Large intestine (tissue), 3 donors: Measurements from ENCODE around the gene MIB1. TPM values are rescaled to one million over a fixed set of nuclear protein-coding genes. Genes with fewer than 3 reads are reported as not detected.

Experiments used
- DNase-seq, 2 donors: peaks; one replicate each; pipeline versions ENCODE4 v3.0.0 to v3.0.0-alpha.2; 2013
- H3K27ac ChIP-seq: one replicate; pipeline ENCODE4 v1.5.1; 2013; ENCODE audit warnings: low read length
- H3K27me3 ChIP-seq: 2 replicates; pipeline ENCODE4 v1.6.1; 2013; ENCODE audit warnings: low read length; ENCODE audit not compliant: control insufficient read depth, insufficient read depth
- H3K36me3 ChIP-seq: 2 replicates; pipeline ENCODE4 v1.6.1; 2013; ENCODE audit warnings: low read length; ENCODE audit not compliant: control insufficient read depth, insufficient read depth
- H3K4me1 ChIP-seq: one replicate; pipeline ENCODE4 v1.6.1; 2013; ENCODE audit warnings: low read length; ENCODE audit not compliant: control insufficient read depth, insufficient read depth
- H3K4me3 ChIP-seq: one replicate; pipeline ENCODE4 v1.5.1; 2013; ENCODE audit warnings: low read length
- H3K9me3 ChIP-seq: one replicate; pipeline ENCODE4 v1.6.1; 2013; ENCODE audit warnings: mild to moderate bottlenecking, low read depth, low read length, moderate library complexity; ENCODE audit not compliant: control insufficient read depth
- WGBS: methylation state at CpG from one replicate; pipeline ENCODE4 v1.1.5; 2013; ENCODE audit warnings: low lambda C conversion rate; ENCODE audit not compliant: insufficient coverage; 5-methylcytosine and 5-hydroxymethylcytosine counted together
- polyA plus RNA-seq: library from polyadenylated mRNA; unstranded; fragments of 120-200 nt; gene quantifications from one replicate; pipeline ENCODE4 v1.2.1, GENCODE V29; 2013

The MIB1 gene
- polyA plus RNA-seq, 1 donor: 25.4 TPM

- H3K9me3 ChIP-seq: no peaks in the 10 kb centered on the region
- H3K27ac ChIP-seq: no peak overlapping the region
- no peaks in the 10 kb centered on the region for H3K4me1 ChIP-seq
- 75% methylated on average over 1 of the region's 5 CpGs for WGBS
- peaks cover 33% of the 10 kb centered on the region for H3K36me3 ChIP-seq
- no peak for DNase-seq
- H3K27me3 ChIP-seq: no peaks in the 10 kb centered on the region
- no peak overlapping the region for H3K4me3 ChIP-seq
Measured at GRCh38 chr18:21864386-21864785, 123.8 kb downstream of the MIB1 start.

GRCh38 chr18:21865043-21865442, 124.5 kb downstream of the MIB1 start:
- H3K36me3 ChIP-seq: peaks cover 30% of the 10 kb centered on the region
- no peaks in the 10 kb centered on the region for H3K4me1 ChIP-seq
- no peak for DNase-seq
- H3K27me3 ChIP-seq: no peaks in the 10 kb centered on the region
- no CpG with 5 or more reads among the region's 2 CpGs for WGBS
- H3K4me3 ChIP-seq: no peak overlapping the region
- H3K27ac ChIP-seq: no peak overlapping the region
- no peaks in the 10 kb centered on the region for H3K9me3 ChIP-seq

- WGBS: 100% methylated on average over 1 of the region's 4 CpGs
- H3K27ac ChIP-seq: no peak overlapping the region
- H3K27me3 ChIP-seq: no peaks in the 10 kb centered on the region
- H3K4me1 ChIP-seq: no peaks in the 10 kb centered on the region
- no peak overlapping the region for H3K4me3 ChIP-seq
- DNase-seq: no peak
- peaks cover 6% of the 10 kb centered on the region for H3K36me3 ChIP-seq
- no peaks in the 10 kb centered on the region for H3K9me3 ChIP-seq
Measured at GRCh38 chr18:21868770-21869169, 128.2 kb downstream of the MIB1 start.

- Histone ChIP-seq H3K4me1 (no peaks in the 10 kb centered on the region), H3K27me3 (no peaks in the 10 kb centered on the region), H3K4me3 (no peak overlapping the region), H3K36me3 (no peaks in the 10 kb centered on the region), H3K27ac (no peak overlapping the region), H3K9me3 (no peaks in the 10 kb centered on the region)
- no CpG with 5 or more reads among the region's 1 CpG for WGBS
- no peak for DNase-seq
Measured at GRCh38 chr18:21889570-21889969, 149.0 kb downstream of the MIB1 start.

- Histone ChIP-seq H3K4me3 (no peak overlapping the region), H3K27ac (no peak overlapping the region), H3K9me3 (no peaks in the 10 kb centered on the region), H3K36me3 (no peaks in the 10 kb centered on the region), H3K4me1 (no peaks in the 10 kb centered on the region), H3K27me3 (no peaks in the 10 kb centered on the region)
- no CpG with 5 or more reads among the region's 5 CpGs for WGBS
- peak in 1 of 2 donors; percentile 26 for DNase-seq
Measured at GRCh38 chr18:21894619-21895367, 154.2 kb downstream of the MIB1 start.

GRCh38 chr18:21896732-21897336, 156.2 kb downstream of the MIB1 start:
- no peaks in the 10 kb centered on the region for H3K9me3 ChIP-seq
- H3K4me1 ChIP-seq: peaks cover 13% of the 10 kb centered on the region
- H3K27ac ChIP-seq: no peak overlapping the region
- DNase-seq: peak in 1 of 2 donors; percentile 18
- no peak overlapping the region for H3K4me3 ChIP-seq
- WGBS: no CpG with 5 or more reads among the region's 27 CpGs
- H3K27me3 ChIP-seq: no peaks in the 10 kb centered on the region
- no peaks in the 10 kb centered on the region for H3K36me3 ChIP-seq

GRCh38 chr18:21897811-21898210, 157.2 kb downstream of the MIB1 start:
- H3K27ac ChIP-seq: no peak overlapping the region
- H3K4me1 ChIP-seq: peaks cover 13% of the 10 kb centered on the region
- H3K36me3 ChIP-seq: no peaks in the 10 kb centered on the region
- no peaks in the 10 kb centered on the region for H3K9me3 ChIP-seq
- no peak overlapping the region for H3K4me3 ChIP-seq
- peak; percentile 33 to 52 for DNase-seq
- 0% methylated on average over 1 of the region's 4 CpGs for WGBS
- H3K27me3 ChIP-seq: no peaks in the 10 kb centered on the region

- no peak overlapping the region for H3K27ac ChIP-seq
- WGBS: 100% methylated on average over 2 of the region's 12 CpGs
- peak; percentile 87 to 92 for DNase-seq
- H3K4me1 ChIP-seq: peaks cover 25% of the 10 kb centered on the region
- H3K4me3 ChIP-seq: no peak overlapping the region
- H3K27me3 ChIP-seq: no peaks in the 10 kb centered on the region
- H3K9me3 ChIP-seq: no peaks in the 10 kb centered on the region
- H3K36me3 ChIP-seq: no peaks in the 10 kb centered on the region
Measured at GRCh38 chr18:21900605-21901352, 160.2 kb downstream of the MIB1 start.

GRCh38 chr18:21901423-21901945, 160.9 kb downstream of the MIB1 start:
- Histone ChIP-seq H3K36me3 (no peaks in the 10 kb centered on the region), H3K4me3 (no peak overlapping the region), H3K4me1 (peaks cover 25% of the 10 kb centered on the region), H3K27ac (no peak overlapping the region), H3K9me3 (no peaks in the 10 kb centered on the region), H3K27me3 (no peaks in the 10 kb centered on the region)
- no peak for DNase-seq
- no CpG with 5 or more reads among the region's 3 CpGs for WGBS

GRCh38 chr18:21903709-21904108, 163.1 kb downstream of the MIB1 start:
- DNase-seq: peak; percentile 66 to 85
- H3K9me3 ChIP-seq: no peaks in the 10 kb centered on the region
- H3K4me1 ChIP-seq: peaks cover 25% of the 10 kb centered on the region
- H3K27ac ChIP-seq: no peak overlapping the region
- WGBS: no CpG with 5 or more reads among the region's 6 CpGs
- no peaks in the 10 kb centered on the region for H3K36me3 ChIP-seq
- H3K27me3 ChIP-seq: no peaks in the 10 kb centered on the region
- no peak overlapping the region for H3K4me3 ChIP-seq
